ENCODE data around the gene PCDHGA11. TPM values are rescaled to one million over a fixed set of nuclear protein-coding genes. Genes with fewer than 3 reads are reported as not detected.

The PCDHGA11 gene
- total and polyA plus RNA-seq, 2 donors (not counting 3 experiments of a cell fraction or from before 2014, with no cell fraction given) = 8.0 to 11.5 TPM

DNA sequence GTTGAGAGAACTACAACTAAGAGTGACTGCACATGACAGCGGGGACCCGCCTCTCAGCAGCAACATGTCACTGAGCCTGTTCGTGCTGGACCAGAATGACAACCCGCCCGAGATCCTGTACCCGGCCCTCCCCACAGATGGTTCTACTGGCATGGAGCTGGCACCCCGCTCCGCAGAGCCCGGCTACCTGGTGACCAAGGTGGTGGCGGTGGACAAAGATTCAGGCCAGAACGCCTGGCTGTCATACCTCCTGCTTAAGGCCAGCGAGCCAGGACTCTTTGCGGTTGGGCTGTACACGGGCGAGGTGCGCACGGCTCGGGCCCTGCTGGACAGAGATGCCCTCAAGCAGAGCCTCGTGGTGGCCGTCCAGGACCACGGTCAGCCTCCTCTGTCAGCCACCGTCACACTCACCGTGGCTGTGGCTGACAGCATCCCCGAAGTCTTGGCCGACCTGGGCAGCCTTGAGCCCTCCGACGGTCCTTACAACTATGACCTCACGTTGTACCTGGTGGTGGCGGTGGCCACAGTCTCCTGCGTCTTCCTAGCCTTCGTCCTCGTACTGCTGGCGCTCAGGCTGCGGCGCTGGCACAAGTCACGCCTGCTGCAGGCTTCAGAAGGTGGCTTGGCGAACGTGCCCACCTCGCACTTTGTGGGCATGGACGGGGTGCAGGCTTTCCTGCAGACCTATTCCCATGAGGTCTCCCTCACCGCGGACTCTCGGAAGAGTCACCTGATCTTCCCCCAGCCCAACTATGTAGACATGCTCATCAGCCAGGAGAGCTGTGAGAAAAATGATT lies 36.2 kb upstream of the PCDHGA11 start:
- Histone ChIP-seq H3K4me2 (ENCODE audit: insufficient read depth, low read length) (no peak overlapping the region), H3K36me3 (ENCODE audit: control insufficient read depth in 2 of 2, extremely low read depth in 1 of 2, insufficient read depth in 2 of 2, low read length in 2 of 2) (no peaks in the 10 kb centered on the region), H3K27ac (ENCODE audit: insufficient read depth, low read depth, low read length) (no peak overlapping the region), H3K9ac (replicated peaks; ENCODE audit: extremely low read depth, insufficient read depth, low read length) (no peak overlapping the region), H3K9me1 (replicated peaks; ENCODE audit: control insufficient read depth, extremely low read depth, insufficient read depth, low read length) (no peaks in the 10 kb centered on the region), H3K79me2 (ENCODE audit: control insufficient read depth, insufficient read depth, low read length) (no peaks in the 10 kb centered on the region), H3K27me3 (ENCODE audit: control insufficient read depth in 2 of 2, insufficient read depth in 2 of 2, low read length in 2 of 2) (peaks cover 36 to 66% of the 10 kb centered on the region in 2 experiments), H4K20me1 (replicated peaks; ENCODE audit: control insufficient read depth, extremely low read depth, insufficient read depth, low read length) (no peaks in the 10 kb centered on the region), H2AFZ (ENCODE audit: low read depth, low read length) (no peak overlapping the region), H3K4me1 (ENCODE audit: control insufficient read depth, extremely low read depth, insufficient read depth, low read length) (no peaks in the 10 kb centered on the region), H3K9me3 (replicated peaks; ENCODE audit: control insufficient read depth, insufficient read depth, low read length) (no peaks in the 10 kb centered on the region), H3K4me3 (replicated peaks in 1 of 3; ENCODE audit: insufficient read depth in 1 of 3, low read depth in 1 of 3, low read length in 3 of 3) (no peak overlapping the region)
- no peak for DNase-seq (ENCODE audit: low read depth, low spot score)
- ChIA-PET POLR2A (no interaction called here), CTCF (no interaction called here)
- dilution Hi-C loops (cut with MboI; ENCODE audit: extremely low pct_ligation_motif_present, low sequenced_read_pairs) (no loop called here), intact Hi-C loops (cut with micrococcal nuclease) (no loop called here)
- no peak for FAIRE-seq
- BruUV-seq (replicated peaks) = no TSS peak
- no peak for TF ChIP-seq POLR2AphosphoS5 (IDR thresholded peaks at IDR 0.05; ENCODE audit: insufficient read depth, low read depth, low read length)
- TF ChIP-seq MYC (IDR thresholded peaks at IDR 0.05; ENCODE audit: low read depth, low read length) = no peak
- TF ChIP-seq EZH2 (IDR thresholded peaks at IDR 0.05; ENCODE audit: borderline replicate concordance, low read depth, low read length, severe bottlenecking) = no peak
- no peak for TF ChIP-seq FOS (IDR thresholded peaks at IDR 0.05; ENCODE audit: borderline replicate concordance, insufficient read depth, low read length)
- no peak for TF ChIP-seq JUN (IDR thresholded peaks at IDR 0.05; ENCODE audit: borderline replicate concordance, insufficient read depth, insufficient read length, low read depth)
- no peak for TF ChIP-seq GATA2 (IDR thresholded peaks at IDR 0.05; ENCODE audit: insufficient read depth, insufficient read length, low read depth, low read length)
- TF ChIP-seq, protein P1, sequence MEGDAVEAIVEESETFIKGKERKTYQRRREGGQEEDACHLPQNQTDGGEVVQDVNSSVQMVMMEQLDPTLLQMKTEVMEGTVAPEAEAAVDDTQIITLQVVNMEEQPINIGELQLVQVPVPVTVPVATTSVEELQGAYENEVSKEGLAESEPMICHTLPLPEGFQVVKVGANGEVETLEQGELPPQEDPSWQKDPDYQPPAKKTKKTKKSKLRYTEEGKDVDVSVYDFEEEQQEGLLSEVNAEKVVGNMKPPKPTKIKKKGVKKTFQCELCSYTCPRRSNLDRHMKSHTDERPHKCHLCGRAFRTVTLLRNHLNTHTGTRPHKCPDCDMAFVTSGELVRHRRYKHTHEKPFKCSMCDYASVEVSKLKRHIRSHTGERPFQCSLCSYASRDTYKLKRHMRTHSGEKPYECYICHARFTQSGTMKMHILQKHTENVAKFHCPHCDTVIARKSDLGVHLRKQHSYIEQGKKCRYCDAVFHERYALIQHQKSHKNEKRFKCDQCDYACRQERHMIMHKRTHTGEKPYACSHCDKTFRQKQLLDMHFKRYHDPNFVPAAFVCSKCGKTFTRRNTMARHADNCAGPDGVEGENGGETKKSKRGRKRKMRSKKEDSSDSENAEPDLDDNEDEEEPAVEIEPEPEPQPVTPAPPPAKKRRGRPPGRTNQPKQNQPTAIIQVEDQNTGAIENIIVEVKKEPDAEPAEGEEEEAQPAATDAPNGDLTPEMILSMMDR (IDR thresholded peaks at IDR 0.05; ENCODE audit: extremely low read depth in 1 of 2, insufficient read depth in 1 of 2, low read depth in 1 of 2, low read length in 2 of 2) = no peak
- TF ChIP-seq POLR2A (IDR thresholded peaks at IDR 0.05; ENCODE audit: low read depth, low read length) = no peak
- TF ChIP-seq, protein P2, sequence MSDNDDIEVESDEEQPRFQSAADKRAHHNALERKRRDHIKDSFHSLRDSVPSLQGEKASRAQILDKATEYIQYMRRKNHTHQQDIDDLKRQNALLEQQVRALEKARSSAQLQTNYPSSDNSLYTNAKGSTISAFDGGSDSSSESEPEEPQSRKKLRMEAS (IDR thresholded peaks at IDR 0.05; ENCODE audit: insufficient read depth, insufficient read length) = no peak

All from endothelial cell of umbilical vein (primary cell).